SK-N-SH (cell line): ENCODE data around the gene EMX2. TPM values are rescaled to one million over a fixed set of nuclear protein-coding genes. Genes with fewer than 3 reads are reported as not detected.

Experiments used
- CTCF ChIA-PET: fragments of 300-600, 350-600 bp; formaldehyde crosslinking; extraction: SDS; loops from one replicate; lab custom pipeline; 2021; lab: Yijun Ruan, JAX
- POLR2A ChIA-PET: fragments of 350-600 bp; sonication (Branson Sonifier 250); formaldehyde crosslinking; extraction: SDS; loops from one replicate; lab custom pipeline; 2020; ENCODE audit warnings: antibody characterized with exemption, inconsistent platforms; lab: Yijun Ruan, JAX
- DNase-seq: peaks from one replicate; pipeline ENCODE4 v3.0.0; 2012
- H2AFZ ChIP-seq: fragments of 200-600 bp; sonication (generic); 2 replicates; pipeline ENCODE4 v1.8.1; 2016; ENCODE audit warnings: antibody characterized with exemption, mild to moderate bottlenecking, low read depth
- H3F3A ChIP-seq: fragments of 200-600 bp; sonication (generic); replicated peaks from 2 replicates; pipeline ENCODE3; 2016; ENCODE audit warnings: antibody characterized with exemption, mild to moderate bottlenecking; ENCODE audit not compliant: insufficient read depth
- H3K27ac ChIP-seq, 2 experiments: fragments of 200-500 bp in 1 of 2; fragments of 200-600 bp in 1 of 2; sonication (Bioruptor generic) in 1 of 2; sonication (generic), shearing (Covaris generic) in 1 of 2; 2 replicates each; pipeline versions ENCODE4 v1.5.1 to v1.6.1; 2014 to 2016; ENCODE audit warnings: low read depth in 2 of 2, inconsistent platforms in 1 of 2, low read length in 1 of 2, mild to moderate bottlenecking in 1 of 2, mixed read lengths in 1 of 2
- H3K27me3 ChIP-seq: fragments of 200-600 bp; sonication (generic), shearing (Covaris generic); 2 replicates; pipeline ENCODE4 v1.6.1; 2016; ENCODE audit warnings: mixed run types; ENCODE audit not compliant: insufficient read depth
- H3K36me3 ChIP-seq, 2 experiments: fragments of 200-500 bp in 1 of 2; fragments of 200-600 bp in 1 of 2; sonication (Bioruptor generic) in 1 of 2; sonication (generic) in 1 of 2; replicated peaks in 1 of 2; 2 replicates each; pipeline versions ENCODE3 to v1.5.1; 2014 to 2016; ENCODE audit warnings: low read length in 1 of 2, mild to moderate bottlenecking in 1 of 2; ENCODE audit not compliant: insufficient read depth in 2 of 2, control insufficient read depth in 1 of 2
- H3K4me1 ChIP-seq, 2 experiments: fragments of 200-500 bp in 1 of 2; fragments of 200-600 bp in 1 of 2; sonication (Bioruptor generic) in 1 of 2; sonication (generic), shearing (Covaris generic) in 1 of 2; 2 replicates each; pipeline versions ENCODE4 v1.5.1 to v1.6.1; 2014 to 2016; ENCODE audit warnings: low read depth in 1 of 2, low read length in 1 of 2, mixed run types in 1 of 2; ENCODE audit not compliant: insufficient read depth in 2 of 2, control insufficient read depth in 1 of 2
- H3K4me2 ChIP-seq: fragments of 200-600 bp; sonication (generic), shearing (Covaris generic); 2 replicates; pipeline ENCODE4 v1.6.1; 2017; ENCODE audit warnings: mixed run types
- H3K4me3 ChIP-seq, 2 experiments: fragments of 200-500 bp in 1 of 2; fragments of 200-600 bp in 1 of 2; sonication (Bioruptor generic) in 1 of 2; sonication (generic), shearing (Covaris generic) in 1 of 2; 2 replicates each; pipeline versions ENCODE4 v1.5.1 to v1.8.1; 2014 to 2016; ENCODE audit warnings: low read depth in 2 of 2, inconsistent platforms in 1 of 2, low read length in 1 of 2, mild to moderate bottlenecking in 1 of 2, mixed read lengths in 1 of 2, moderate library complexity in 1 of 2
- H3K79me2 ChIP-seq: fragments of 200-600 bp; sonication (generic); 2 replicates; pipeline ENCODE4 v1.8.1; 2017; ENCODE audit warnings: mild to moderate bottlenecking; ENCODE audit not compliant: insufficient read depth
- H3K9ac ChIP-seq: fragments of 200-600 bp; sonication (generic); 2 replicates; pipeline ENCODE4 v1.6.1; 2017; ENCODE audit warnings: mixed run types
- H3K9me2 ChIP-seq: fragments of 200-600 bp; sonication (generic); 2 replicates; pipeline ENCODE4 v1.6.1; 2017; ENCODE audit warnings: mixed run types
- H3K9me3 ChIP-seq: fragments of 200-600 bp; sonication (generic); 2 replicates; pipeline ENCODE4 v1.6.1; 2017; ENCODE audit warnings: mixed run types, mild to moderate bottlenecking, moderate library complexity
- H4K20me1 ChIP-seq: fragments of 200-600 bp; sonication (generic); 2 replicates; pipeline ENCODE4 v1.6.1; 2017; ENCODE audit warnings: mild to moderate bottlenecking, mixed run types; ENCODE audit not compliant: insufficient read depth
- CTCF ChIP-seq: fragments of 200-600 bp; sonication (generic); IDR thresholded peaks from 2 replicates; pipeline ENCODE4 v1.6.1; 2017; ENCODE audit warnings: antibody characterized with exemption, mild to moderate bottlenecking, moderate library complexity
- ELF1 ChIP-seq: IDR thresholded peaks from 2 replicates; pipeline ENCODE4 v1.4.0; 2012
- EP300 ChIP-seq, 2 experiments: IDR thresholded peaks; 2 replicates each; pipeline versions ENCODE4 v1.4.0 to v1.6.1; 2012; ENCODE audit warnings: borderline replicate concordance in 1 of 2, low read depth in 1 of 2, low read length in 1 of 2
- EZH2phosphoT487 ChIP-seq: fragments of 200-600 bp; sonication (generic); IDR thresholded peaks from 2 replicates; pipeline ENCODE4 v1.6.1; 2017; ENCODE audit warnings: low read depth, mixed run types, mild to moderate bottlenecking, antibody characterized with exemption, moderate library complexity, borderline replicate concordance
- FOSL2 ChIP-seq: IDR thresholded peaks from 2 replicates; pipeline ENCODE4 v1.4.0; 2012; ENCODE audit warnings: low read depth, mild to moderate bottlenecking, moderate library complexity, borderline replicate concordance
- GABPA ChIP-seq: IDR thresholded peaks from 2 replicates; pipeline ENCODE4 v1.4.0; 2012; ENCODE audit warnings: low read depth, mild to moderate bottlenecking
- JUND ChIP-seq: IDR thresholded peaks from 2 replicates; pipeline ENCODE4 v1.4.0; 2012
- MEF2A ChIP-seq: IDR thresholded peaks from 2 replicates; pipeline ENCODE4 v1.4.0; 2012; ENCODE audit warnings: low read depth, borderline replicate concordance
- MXI1 ChIP-seq: IDR thresholded peaks from 2 replicates; pipeline ENCODE4 v1.6.1; 2012; ENCODE audit warnings: mild to moderate bottlenecking, low read depth, low read length, improper control_type of control experiment
- RAD21 ChIP-seq: IDR thresholded peaks from 2 replicates; pipeline ENCODE4 v1.6.1; 2012; ENCODE audit warnings: mild to moderate bottlenecking, low read length
- RCOR1 ChIP-seq: fragments of 150-350 bp; IDR thresholded peaks from 2 replicates; pipeline ENCODE4 v1.6.1; 2017; ENCODE audit warnings: antibody characterized with exemption, low read length
- REST ChIP-seq: IDR thresholded peaks from 2 replicates; pipeline ENCODE4 v1.6.1; 2012; ENCODE audit warnings: mild to moderate bottlenecking, low read depth, low read length, moderate library complexity
- RFX5 ChIP-seq: IDR thresholded peaks from 2 replicates; pipeline ENCODE4 v1.6.1; 2012; ENCODE audit warnings: mild to moderate bottlenecking, improper control_type of control experiment, low read length
- TAF1 ChIP-seq: IDR thresholded peaks from 2 replicates; pipeline ENCODE4 v1.6.1; 2012; ENCODE audit warnings: low read depth, mild to moderate bottlenecking, low read length, moderate library complexity, borderline replicate concordance
- TCF12 ChIP-seq: IDR thresholded peaks from 2 replicates; pipeline ENCODE4 v1.4.0; 2012
- TEAD4 ChIP-seq: IDR thresholded peaks from 2 replicates; pipeline ENCODE4 v1.4.0; 2012; ENCODE audit warnings: mild to moderate bottlenecking, borderline replicate concordance; ENCODE audit not compliant: insufficient read depth
- ZBTB33 ChIP-seq: IDR thresholded peaks from 2 replicates; pipeline ENCODE4 v1.4.0; 2012; ENCODE audit warnings: low read depth, borderline replicate concordance
- WGBS: methylation state at CpG from one replicate; pipeline ENCODE4 v1.1.6; 2017; ENCODE audit warnings: low lambda C conversion rate; 5-methylcytosine and 5-hydroxymethylcytosine counted together
- polyA plus RNA-seq, 3 experiments: library from polyadenylated mRNA; depleted of rRNA; stranded (reverse); fragments of >200 nt; gene quantifications; 2 replicates each; pipeline ENCODE4 v1.2.3, GENCODE V29; 2012

Gene EMX2
- polyA plus RNA-seq, 1 of the 3 experiments (the other 2 are of a cell fraction): not detected

GRCh38 chr10:117516681-117517080, 25.9 kb upstream of the EMX2 start:
- Histone ChIP-seq H3K9me3 (no peaks in the 10 kb centered on the region), H3K9ac (no peak overlapping the region), H3K27ac (no peak overlapping the region), H3K27me3 (no peaks in the 10 kb centered on the region), H3K4me1 (peaks cover 0 to 6% of the 10 kb centered on the region in 2 experiments; a peak in 2 of 4 replicates), H3K36me3 (no peaks in the 10 kb centered on the region), H3K4me2 (no peak overlapping the region), H3K4me3 (no peak overlapping the region), H4K20me1 (no peaks in the 10 kb centered on the region), H3F3A (no peaks in the 10 kb centered on the region), H3K9me2 (no peaks in the 10 kb centered on the region), H3K79me2 (no peaks in the 10 kb centered on the region), H2AFZ (no peak overlapping the region)
- CTCF ChIA-PET: interaction anchor here (0.7 to 1.2 kb wide), 6 partner anchors 12 to 724 kb away, joined by 3 to 5 read pairs (median 3); no protein-coding TSS in a partner anchor
- no peak for DNase-seq
- 52% methylated on average over 6 of the region's 6 CpGs for WGBS
- POLR2A ChIA-PET: no interaction called here
- TF ChIP-seq EZH2phosphoT487 (no peak), ZBTB33 (no peak), ELF1 (no peak), GABPA (no peak), TAF1 (no peak), TCF12 (no peak), MEF2A (no peak), REST (no peak), RFX5 (no peak), JUND (no peak), TEAD4 (no peak), RAD21 (no peak), CTCF (no peak), EP300 (IDR thresholded peaks at IDR 0.05; ENCODE audit: borderline replicate concordance in 1 of 2, low read depth in 1 of 2, low read length in 1 of 2) (no peak), FOSL2 (no peak), RCOR1 (no peak), MXI1 (no peak)
